Activated naive CD4-positive, alpha-beta T cell treated with anti-CD3 and anti-CD28 coated beads, Interleukin-2, amount 10 ng/mL, durations not matched to agents 7 days and 5 days (primary cell): ENCODE results near the gene BEST2.
A peak's percentile ranks its signal among the peaks of the same experiment; 100 is the strongest.

Source experiments
- CTCF ChIA-PET: fragments of 350-600 bp; sonication (Branson Sonifier 250); formaldehyde crosslinking; loops from one replicate; lab custom pipeline; 2021; ENCODE audit warnings: antibody characterized with exemption; lab: Charles Lee
- DNase-seq: peaks from one replicate; pipeline ENCODE4 v3.0.0-alpha.2; 2020
- H3K27ac Mint-ChIP-seq: one replicate; pipeline ENCODE4 v1.8.0; 2021; ENCODE audit warnings: mild to moderate bottlenecking, moderate library complexity, mixed read lengths
- H3K27me3 Mint-ChIP-seq: one replicate; pipeline ENCODE4 v1.8.0; 2021; ENCODE audit warnings: mild to moderate bottlenecking, mixed read lengths
- H3K36me3 Mint-ChIP-seq: one replicate; pipeline ENCODE4 v1.8.0; 2021; ENCODE audit warnings: mixed read lengths
- H3K4me1 Mint-ChIP-seq: one replicate; pipeline ENCODE4 v1.8.0; 2021; ENCODE audit warnings: mixed read lengths
- H3K4me3 Mint-ChIP-seq: one replicate; pipeline ENCODE4 v1.8.0; 2021; ENCODE audit warnings: mild to moderate bottlenecking, moderate library complexity, mixed read lengths
- H3K9me3 Mint-ChIP-seq: one replicate; pipeline ENCODE4 v1.8.0; 2021; ENCODE audit warnings: mixed read lengths

The BEST2 gene

DNA sequence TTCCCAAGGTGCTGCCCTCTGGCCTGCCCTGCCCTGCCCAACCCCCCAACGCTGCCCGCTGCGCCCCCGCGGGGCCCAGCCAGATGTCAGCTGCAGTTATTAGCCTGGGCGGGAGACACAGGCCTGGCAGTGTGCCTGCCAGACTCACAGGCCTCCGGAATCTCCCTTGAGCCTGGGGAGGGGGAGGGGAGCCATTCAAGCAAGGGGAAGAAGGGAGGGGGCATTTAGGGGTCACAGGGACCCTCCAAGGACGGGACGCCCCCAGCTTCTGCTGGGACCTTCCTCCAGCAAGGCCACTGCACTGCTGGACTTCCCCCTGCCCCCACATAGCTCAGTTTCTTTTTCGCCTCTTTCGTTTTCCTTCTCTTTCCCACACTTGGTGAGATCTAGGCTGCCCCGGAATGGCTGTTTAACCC lies 37.1 kb downstream of the BEST2 start:
- CTCF ChIA-PET: interaction anchor here (0.8 to 3.5 kb wide), 4 partner anchors 11 to 23 kb away, joined by 3 to 31 read pairs (median 6); no protein-coding TSS in a partner anchor
- Mint-ChIP-seq H3K4me1 (peaks cover 23% of the 10 kb centered on the region), H3K27me3 (peaks cover 7% of the 10 kb centered on the region), H3K27ac (peak overlapping the region; percentile 89), H3K9me3 (no peaks in the 10 kb centered on the region), H3K4me3 (peak overlapping the region; percentile 80), H3K36me3 (peaks cover 8% of the 10 kb centered on the region)
- DNase-seq: peak; percentile 35

DNA sequence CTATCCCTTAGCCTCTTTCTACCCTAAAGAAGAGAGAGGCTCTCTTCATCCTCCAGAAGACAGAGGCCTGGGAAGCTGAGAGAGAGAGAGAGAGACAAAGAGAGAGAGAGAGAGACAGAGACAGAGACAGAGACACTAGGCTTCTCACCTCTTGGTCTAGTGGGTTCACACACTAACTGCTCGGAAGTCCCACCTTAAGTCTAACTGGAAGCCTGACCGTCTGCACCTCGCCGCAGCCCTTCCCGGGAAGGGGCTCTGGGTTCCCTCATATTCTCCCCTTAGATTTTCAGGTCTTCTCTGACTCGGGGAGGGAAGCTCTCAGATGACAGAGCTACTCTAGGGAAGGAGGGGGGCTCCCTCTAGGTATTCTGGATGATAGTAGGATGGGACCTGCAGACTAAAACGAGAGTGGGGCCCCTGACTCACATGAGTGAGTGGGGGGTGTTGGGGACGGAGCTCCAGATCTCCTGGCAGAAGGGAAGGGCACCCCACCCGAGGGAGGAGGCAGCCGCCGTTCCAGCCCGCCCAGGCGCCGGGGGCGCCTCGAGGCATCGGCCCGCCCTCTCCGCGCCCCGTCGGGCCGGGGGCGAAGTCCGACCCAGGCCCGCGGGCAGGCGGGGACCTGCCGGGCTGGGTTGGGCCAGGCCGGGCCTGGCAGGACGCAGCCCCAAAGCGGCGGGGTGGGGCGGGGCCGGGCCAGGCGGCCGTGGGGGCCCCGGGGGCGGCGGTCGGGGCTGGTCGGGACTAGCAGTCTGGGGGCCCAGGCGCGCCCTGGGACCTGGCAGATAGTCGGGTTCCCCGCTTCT lies 37.7 kb downstream of the BEST2 start:
- CTCF ChIA-PET: interaction anchor here (0.8 to 3.5 kb wide), 4 partner anchors 10 to 23 kb away, joined by 3 to 31 read pairs (median 6); no protein-coding TSS in a partner anchor
- no peak for DNase-seq
- peak overlapping the region; percentile 92 for H3K4me3 Mint-ChIP-seq
- H3K27me3 Mint-ChIP-seq: peaks cover 7% of the 10 kb centered on the region
- no peaks in the 10 kb centered on the region for H3K9me3 Mint-ChIP-seq
- peak overlapping the region; percentile 99 for H3K27ac Mint-ChIP-seq
- peaks cover 8% of the 10 kb centered on the region for H3K36me3 Mint-ChIP-seq
- peaks cover 27% of the 10 kb centered on the region for H3K4me1 Mint-ChIP-seq

GRCh38 chr19:12789904-12790619 lies 38.5 kb downstream of the BEST2 start:
- DNase-seq: peak; percentile 95
- Mint-ChIP-seq H3K4me3 (peak overlapping the region; percentile 92), H3K36me3 (peaks cover 8% of the 10 kb centered on the region), H3K27me3 (peaks cover 7% of the 10 kb centered on the region), H3K9me3 (no peaks in the 10 kb centered on the region), H3K4me1 (peaks cover 34% of the 10 kb centered on the region), H3K27ac (peak overlapping the region; percentile 99)
- CTCF ChIA-PET: interaction anchor here (1.4 to 14.0 kb wide), 4 partner anchors 9 to 24 kb away, joined by 4 to 706 read pairs (median 20); partner anchors contain the start of gene HOOK2

GRCh38 chr19:12790628-12791344 lies 39.2 kb downstream of the BEST2 start:
- H3K27ac Mint-ChIP-seq: peak overlapping the region; percentile 99
- peaks cover 38% of the 10 kb centered on the region for H3K4me1 Mint-ChIP-seq
- no peaks in the 10 kb centered on the region for H3K9me3 Mint-ChIP-seq
- H3K27me3 Mint-ChIP-seq: peaks cover 7% of the 10 kb centered on the region
- H3K4me3 Mint-ChIP-seq: peak overlapping the region; percentile 92
- H3K36me3 Mint-ChIP-seq: peaks cover 8% of the 10 kb centered on the region
- peak; percentile 30 for DNase-seq
- CTCF ChIA-PET: interaction anchor here (0.7 to 14.0 kb wide), 2 partner anchors 21 to 57 kb away, joined by 4 to 706 read pairs; partner anchors contain the start of genes HOOK2 and TRIR

- H3K4me3 Mint-ChIP-seq: peak within 1 kb of the TSS; percentile 92
- peaks cover 7% of the 10 kb centered on the region for H3K27me3 Mint-ChIP-seq
- CTCF ChIA-PET: interaction anchor here (0.5 to 14.0 kb wide), 3 partner anchors 22 to 58 kb away, joined by 3 to 706 read pairs (median 4); partner anchors contain the start of genes HOOK2 and TRIR
- H3K27ac Mint-ChIP-seq: peak within 1 kb of the TSS; percentile 99
- H3K9me3 Mint-ChIP-seq: no peaks in the 10 kb centered on the region
- H3K36me3 Mint-ChIP-seq: peaks cover 10% of the 10 kb centered on the region
- DNase-seq: peak; percentile 96
- peaks cover 45% of the 10 kb centered on the region for H3K4me1 Mint-ChIP-seq
Observed at GRCh38 chr19:12791345-12792050, 39.9 kb downstream of the BEST2 start, which contains the start of gene JUNB. Gene JUNB, plus strand, starts transcription at chr19:12791486. Its CDS starts 286 bp downstream, at chr19:12791772.

GRCh38 chr19:12792051-12792852 lies 40.7 kb downstream of the BEST2 start:
- H3K4me3 Mint-ChIP-seq: peak overlapping the region; percentile 92
- peaks cover 13% of the 10 kb centered on the region for H3K36me3 Mint-ChIP-seq
- H3K27me3 Mint-ChIP-seq: peaks cover 7% of the 10 kb centered on the region
- peak overlapping the region; percentile 99 for H3K27ac Mint-ChIP-seq
- CTCF ChIA-PET: interaction anchor here (0.5 to 14.0 kb wide), 2 partner anchors 23 to 56 kb away, joined by 3 to 706 read pairs; partner anchors contain the start of gene HOOK2
- peaks cover 49% of the 10 kb centered on the region for H3K4me1 Mint-ChIP-seq
- H3K9me3 Mint-ChIP-seq: no peaks in the 10 kb centered on the region
- peak; percentile 89 for DNase-seq

- H3K9me3 Mint-ChIP-seq: no peaks in the 10 kb centered on the region
- peaks cover 49% of the 10 kb centered on the region for H3K4me1 Mint-ChIP-seq
Observed at GRCh38 chr19:12792853-12793289, 41.3 kb downstream of the BEST2 start.

DNA sequence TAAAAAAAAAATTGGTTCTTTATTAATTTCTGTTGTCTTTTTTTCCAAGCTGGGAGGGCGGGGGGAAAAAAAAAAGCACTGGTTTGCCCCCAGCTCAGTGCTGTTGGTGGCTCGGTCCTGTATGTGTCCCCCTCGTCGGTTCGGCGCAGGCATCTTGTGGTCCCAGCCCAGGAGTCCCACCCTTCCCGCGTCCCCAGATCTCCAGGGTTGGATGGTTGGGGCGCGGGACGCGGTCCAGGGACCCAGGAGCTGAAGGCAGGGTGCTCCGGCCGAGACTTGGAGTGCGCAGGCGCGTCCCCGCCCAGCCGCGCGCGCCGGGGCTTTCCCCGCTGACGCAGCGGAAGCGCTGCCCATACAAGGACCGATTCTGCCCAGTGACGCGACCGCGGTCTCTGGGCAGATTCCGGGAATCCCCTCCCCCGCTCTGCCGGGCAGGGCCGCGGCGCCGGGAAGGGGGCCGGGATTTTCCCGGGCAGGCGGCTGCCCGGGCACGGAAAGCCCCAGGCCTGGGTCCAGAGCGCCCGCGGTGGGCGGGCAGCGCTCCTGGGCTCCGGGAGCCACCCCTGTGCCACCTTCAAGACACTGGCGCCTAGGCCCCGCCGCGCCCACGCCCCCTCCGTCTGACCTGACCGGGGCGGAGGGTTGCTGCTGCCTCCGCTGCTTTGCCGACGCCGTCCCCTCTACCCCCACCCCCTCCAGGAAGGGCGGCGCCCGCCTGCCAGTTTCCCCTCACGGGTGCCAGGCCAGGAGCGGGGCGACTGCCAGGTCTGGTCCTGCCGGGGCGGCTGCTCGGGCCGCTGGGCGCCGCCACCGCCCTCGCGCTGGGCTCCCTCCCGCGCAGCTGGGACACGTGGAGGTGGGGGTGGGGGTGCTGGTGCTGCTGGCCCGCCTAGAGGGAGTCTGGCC lies 42.0 kb downstream of the BEST2 start:
- peak overlapping the region; percentile 99 for H3K27ac Mint-ChIP-seq
- CTCF ChIA-PET: interaction anchor here (0.6 to 14.0 kb wide), 4 partner anchors 24 to 126 kb away, joined by 3 to 706 read pairs (median 3); partner anchors contain the start of gene HOOK2
- H3K36me3 Mint-ChIP-seq: peaks cover 13% of the 10 kb centered on the region
- DNase-seq: peak; percentile 92
- H3K4me3 Mint-ChIP-seq: peak overlapping the region; percentile 92
- H3K9me3 Mint-ChIP-seq: no peaks in the 10 kb centered on the region
- H3K4me1 Mint-ChIP-seq: peaks cover 45% of the 10 kb centered on the region
- H3K27me3 Mint-ChIP-seq: peaks cover 7% of the 10 kb centered on the region

More at GRCh38 chr19:12792853-12793289, 41.3 kb downstream of the BEST2 start:
- Mint-ChIP-seq H3K36me3 (peaks cover 13% of the 10 kb centered on the region), H3K27me3 (peaks cover 7% of the 10 kb centered on the region), H3K27ac (peak overlapping the region; percentile 99), H3K4me3 (peak overlapping the region; percentile 92)
- no peak for DNase-seq
- CTCF ChIA-PET: interaction anchor here (0.6 to 14.0 kb wide), 3 partner anchors 24 to 125 kb away, joined by 3 to 706 read pairs (median 3); partner anchors contain the start of gene HOOK2

DNA sequence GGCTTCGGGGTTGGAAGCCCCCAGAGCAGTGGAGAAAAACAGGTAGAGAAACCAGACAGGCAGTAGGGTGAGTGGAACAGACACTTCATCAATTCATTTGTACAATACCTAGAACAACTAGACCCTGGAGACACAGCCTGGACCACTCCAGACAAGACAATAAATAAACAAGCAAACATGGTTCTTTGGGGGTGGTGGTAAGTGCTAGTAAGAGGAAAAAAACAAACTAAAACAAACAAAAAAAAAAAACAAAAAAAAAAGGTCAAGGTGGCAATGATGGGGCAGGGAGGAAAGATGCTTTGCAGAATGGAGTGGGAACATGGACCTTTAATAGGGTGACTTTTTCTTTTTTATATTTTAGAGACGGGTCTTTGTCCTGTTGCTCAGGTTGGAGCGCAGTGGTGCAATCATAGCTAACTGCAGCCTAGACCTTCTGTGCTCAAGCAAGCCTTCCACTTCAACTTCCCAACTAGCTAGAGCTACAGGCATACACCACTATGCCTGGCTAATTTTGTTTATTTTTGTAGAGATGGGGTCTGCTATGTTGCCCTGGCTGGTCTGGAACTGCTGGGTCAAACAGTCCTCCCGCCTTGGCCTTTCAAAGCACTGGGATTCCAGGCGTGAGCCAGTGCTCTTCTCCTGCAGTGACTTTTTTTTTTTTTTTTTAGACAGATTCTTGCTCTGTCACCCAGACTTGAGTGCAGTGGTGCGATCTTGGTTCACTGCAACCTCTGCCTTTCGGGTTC lies 42.8 kb downstream of the BEST2 start:
- H3K27me3 Mint-ChIP-seq: peaks cover 7% of the 10 kb centered on the region
- no peaks in the 10 kb centered on the region for H3K9me3 Mint-ChIP-seq
- CTCF ChIA-PET: interaction anchor here (0.8 to 14.0 kb wide), 3 partner anchors 25 to 77 kb away, joined by 3 to 706 read pairs (median 24); partner anchors contain the start of gene HOOK2
- DNase-seq: no peak
- H3K36me3 Mint-ChIP-seq: peaks cover 16% of the 10 kb centered on the region
- H3K27ac Mint-ChIP-seq: peak overlapping the region; percentile 93
- H3K4me1 Mint-ChIP-seq: peaks cover 39% of the 10 kb centered on the region
- H3K4me3 Mint-ChIP-seq: peak overlapping the region; percentile 75

DNA sequence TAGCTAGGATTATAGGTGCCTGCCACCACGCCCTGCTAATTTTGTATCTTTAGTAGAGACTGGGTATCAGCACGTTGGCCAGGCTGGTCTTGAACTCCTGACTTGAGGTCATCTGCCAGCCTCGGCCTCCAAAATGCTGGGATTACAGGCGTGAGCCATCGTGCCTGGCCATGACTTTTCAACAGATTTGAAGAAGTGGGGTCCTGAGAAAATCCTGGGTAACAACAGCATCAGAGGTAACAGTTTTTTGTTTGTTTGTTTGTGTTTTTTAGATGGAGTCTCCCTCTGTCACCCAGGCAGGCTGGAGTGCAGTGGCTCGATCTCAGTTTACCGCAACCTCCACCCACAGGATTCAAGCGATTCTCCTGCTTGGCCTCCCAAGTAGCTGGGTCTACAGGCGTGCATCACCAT lies 43.4 kb downstream of the BEST2 start:
- no peak for DNase-seq
- H3K27me3 Mint-ChIP-seq: peaks cover 7% of the 10 kb centered on the region
- peak overlapping the region; percentile 75 for H3K4me3 Mint-ChIP-seq
- H3K9me3 Mint-ChIP-seq: no peaks in the 10 kb centered on the region
- peaks cover 19% of the 10 kb centered on the region for H3K36me3 Mint-ChIP-seq
- CTCF ChIA-PET: interaction anchor here (0.7 to 14.0 kb wide), 6 partner anchors 9 to 80 kb away, joined by 3 to 706 read pairs (median 5); partner anchors contain the start of gene HOOK2
- H3K4me1 Mint-ChIP-seq: peaks cover 44% of the 10 kb centered on the region
- peak overlapping the region; percentile 93 for H3K27ac Mint-ChIP-seq
